ENCODE results near the gene C1RL. TPM values are rescaled to one million over a fixed set of nuclear protein-coding genes. Genes with fewer than 3 reads are reported as not detected.
A peak's percentile ranks its signal among the peaks of the same experiment; 100 is the strongest.

Gene C1RL
- total RNA-seq, 2 donors from 2014 or later = 18.7 to 34.7 TPM

DNA sequence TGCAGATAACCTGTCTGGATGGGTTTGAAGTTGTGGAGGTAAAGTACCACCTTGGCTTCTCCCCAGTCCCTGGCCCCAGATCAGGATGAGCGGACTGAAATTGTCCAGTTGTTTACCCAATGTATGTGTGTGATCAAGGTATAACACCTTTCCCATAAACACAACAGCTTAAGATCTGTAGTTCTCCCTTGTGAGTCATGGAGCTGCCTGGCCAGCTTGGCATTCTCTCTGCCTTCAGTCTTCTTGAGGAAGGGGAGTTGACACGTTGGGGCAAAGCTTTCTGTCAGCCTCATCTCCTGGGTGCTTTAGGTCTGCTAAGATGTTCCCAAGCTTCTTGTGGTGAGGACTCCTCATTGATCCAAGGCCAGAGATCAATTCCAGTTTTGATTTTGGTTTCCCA lies 42.4 kb downstream of the C1RL start:
- no peak overlapping the region for H3K4me3 ChIP-seq
- no peak for DNase-seq (ENCODE audit: low spot score)
- no peak overlapping the region for H3K27ac ChIP-seq
- H3K27me3 ChIP-seq = no peaks in the 10 kb centered on the region
- TF ChIP-seq, protein P1, sequence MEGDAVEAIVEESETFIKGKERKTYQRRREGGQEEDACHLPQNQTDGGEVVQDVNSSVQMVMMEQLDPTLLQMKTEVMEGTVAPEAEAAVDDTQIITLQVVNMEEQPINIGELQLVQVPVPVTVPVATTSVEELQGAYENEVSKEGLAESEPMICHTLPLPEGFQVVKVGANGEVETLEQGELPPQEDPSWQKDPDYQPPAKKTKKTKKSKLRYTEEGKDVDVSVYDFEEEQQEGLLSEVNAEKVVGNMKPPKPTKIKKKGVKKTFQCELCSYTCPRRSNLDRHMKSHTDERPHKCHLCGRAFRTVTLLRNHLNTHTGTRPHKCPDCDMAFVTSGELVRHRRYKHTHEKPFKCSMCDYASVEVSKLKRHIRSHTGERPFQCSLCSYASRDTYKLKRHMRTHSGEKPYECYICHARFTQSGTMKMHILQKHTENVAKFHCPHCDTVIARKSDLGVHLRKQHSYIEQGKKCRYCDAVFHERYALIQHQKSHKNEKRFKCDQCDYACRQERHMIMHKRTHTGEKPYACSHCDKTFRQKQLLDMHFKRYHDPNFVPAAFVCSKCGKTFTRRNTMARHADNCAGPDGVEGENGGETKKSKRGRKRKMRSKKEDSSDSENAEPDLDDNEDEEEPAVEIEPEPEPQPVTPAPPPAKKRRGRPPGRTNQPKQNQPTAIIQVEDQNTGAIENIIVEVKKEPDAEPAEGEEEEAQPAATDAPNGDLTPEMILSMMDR (IDR thresholded peaks at IDR 0.05) = no peak
- H3K9me3 ChIP-seq = no peaks in the 10 kb centered on the region
- H3K4me1 ChIP-seq = peaks cover 0 to 24% of the 10 kb centered on the region in 2 donors
- H3K36me3 ChIP-seq = no peaks in the 10 kb centered on the region

DNA sequence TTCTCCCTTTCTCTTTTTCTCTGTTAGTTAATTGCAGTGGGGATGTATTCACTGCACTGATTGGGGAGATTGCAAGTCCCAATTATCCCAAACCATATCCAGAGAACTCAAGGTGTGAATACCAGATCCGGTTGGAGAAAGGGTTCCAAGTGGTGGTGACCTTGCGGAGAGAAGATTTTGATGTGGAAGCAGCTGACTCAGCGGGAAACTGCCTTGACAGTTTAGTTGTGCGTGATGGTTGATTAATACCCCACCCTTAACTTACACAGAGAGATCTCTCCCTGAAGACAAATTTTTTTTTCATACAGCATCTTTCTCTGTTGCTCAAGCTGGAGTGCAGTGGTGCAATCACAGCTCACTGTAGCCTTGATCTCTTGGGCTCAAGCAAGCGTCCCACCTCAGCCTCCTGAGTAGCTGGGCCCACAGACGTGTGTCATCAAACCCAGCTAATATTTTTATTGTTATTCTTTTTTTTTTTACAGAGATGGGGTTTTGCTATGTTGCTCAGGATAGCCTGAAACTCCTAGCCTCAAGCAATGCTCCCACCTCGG lies 43.9 kb downstream of the C1RL start:
- DNase-seq (ENCODE audit: low spot score) = no peak
- H3K9me3 ChIP-seq = no peaks in the 10 kb centered on the region
- no peak overlapping the region for H3K27ac ChIP-seq
- H3K36me3 ChIP-seq = no peaks in the 10 kb centered on the region
- H3K27me3 ChIP-seq = no peaks in the 10 kb centered on the region
- H3K4me1 ChIP-seq = peaks cover 0 to 27% of the 10 kb centered on the region in 2 donors
- TF ChIP-seq, protein P1 (IDR thresholded peaks at IDR 0.05) = no peak
- H3K4me3 ChIP-seq = no peak overlapping the region

DNA sequence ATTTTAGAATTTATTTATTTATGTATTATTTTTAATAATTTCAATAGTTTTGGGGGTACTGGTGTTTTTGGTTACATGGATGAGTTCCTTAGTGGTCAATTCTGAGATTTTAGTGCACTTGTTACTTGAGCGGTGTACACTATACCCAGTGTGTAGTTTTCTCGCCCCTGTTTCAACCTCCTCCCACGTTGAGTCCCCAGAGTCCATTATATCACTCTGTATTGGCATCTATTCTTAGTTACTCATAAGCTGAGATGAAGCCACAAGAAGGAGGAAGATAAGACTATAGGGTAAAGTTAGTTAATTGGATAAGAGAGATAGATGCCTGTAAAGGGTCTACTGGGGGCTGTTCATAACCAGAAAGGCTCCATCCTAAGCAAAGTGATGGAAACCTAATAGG lies 44.5 kb downstream of the C1RL start:
- no peak for DNase-seq (ENCODE audit: low spot score)
- H3K9me3 ChIP-seq = no peaks in the 10 kb centered on the region
- TF ChIP-seq, protein P1 (IDR thresholded peaks at IDR 0.05) = no peak
- peaks cover 0 to 29% of the 10 kb centered on the region in 2 donors for H3K4me1 ChIP-seq
- no peak overlapping the region for H3K27ac ChIP-seq
- no peaks in the 10 kb centered on the region for H3K36me3 ChIP-seq
- H3K4me3 ChIP-seq = no peak overlapping the region
- no peaks in the 10 kb centered on the region for H3K27me3 ChIP-seq

DNA sequence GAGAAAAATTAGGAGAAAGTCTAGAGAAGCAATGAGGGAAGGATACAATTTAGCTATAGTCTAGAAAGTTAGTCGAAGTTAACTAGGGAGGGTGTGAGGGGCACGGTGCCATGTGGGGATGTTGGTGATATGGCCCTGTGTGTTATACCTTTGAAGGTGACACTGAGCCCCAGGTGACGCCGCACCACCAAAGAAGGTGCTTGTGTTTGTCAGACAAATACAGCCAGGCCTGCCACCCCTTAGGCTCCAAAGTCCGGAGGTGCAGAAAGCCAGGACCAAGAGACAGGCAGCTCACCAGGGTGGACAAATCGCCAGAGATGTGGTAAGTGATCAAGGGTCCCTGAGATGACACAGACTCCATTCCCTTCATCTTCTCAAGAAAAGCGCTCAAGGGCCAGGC lies 47.4 kb downstream of the C1RL start:
- peak overlapping the region; percentile 77 to 84 for H3K27ac ChIP-seq
- peak overlapping the region; percentile 32 to 42 for H3K4me3 ChIP-seq
- TF ChIP-seq, protein P1 (IDR thresholded peaks at IDR 0.05) = no peak
- peaks cover 0 to 10% of the 10 kb centered on the region in 2 donors for H3K4me1 ChIP-seq
- H3K27me3 ChIP-seq = no peaks in the 10 kb centered on the region
- no peaks in the 10 kb centered on the region for H3K9me3 ChIP-seq
- DNase-seq (ENCODE audit: low spot score) = no peak
- H3K36me3 ChIP-seq = no peaks in the 10 kb centered on the region

DNA sequence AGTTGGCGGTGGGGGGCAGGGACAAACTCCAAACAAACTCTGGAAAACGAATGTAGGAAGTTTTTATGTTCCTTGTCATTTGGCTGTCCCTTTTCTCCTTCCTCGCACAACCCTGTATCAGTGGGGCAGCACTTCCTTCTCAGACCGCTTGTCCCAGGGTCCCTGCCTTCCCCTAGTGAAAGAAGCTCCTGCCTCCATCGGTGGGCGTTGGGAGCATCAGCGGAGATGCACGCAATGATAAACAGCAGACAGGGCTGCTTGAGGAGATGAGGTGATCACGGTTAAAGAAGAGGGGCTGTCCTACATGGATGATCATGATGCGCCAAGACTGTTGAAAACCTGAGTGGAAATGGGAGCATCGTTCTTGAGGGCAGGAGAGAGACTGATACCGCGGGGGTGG lies 47.9 kb downstream of the C1RL start:
- Histone ChIP-seq H3K4me1 (peaks cover 0 to 10% of the 10 kb centered on the region in 2 donors), H3K9me3 (no peaks in the 10 kb centered on the region), H3K4me3 (peak overlapping the region; percentile 32 to 42), H3K36me3 (no peaks in the 10 kb centered on the region), H3K27me3 (no peaks in the 10 kb centered on the region), H3K27ac (peak overlapping the region; percentile 77 to 84)
- DNase-seq (ENCODE audit: low spot score) = no peak
- TF ChIP-seq, protein P1 (IDR thresholded peaks at IDR 0.05) = no peak

Measured in right atrium auricular region (tissue), 2 donors.